HG03280 (cell line): ENCODE measurements around the gene OLAH.

ENCODE experiments used
- ATAC-seq: cut with Tn5 transposase; IDR thresholded peaks from one replicate; pipeline ENCODE4 v1.9.1; 2021; ENCODE audit warnings: mild to moderate bottlenecking, moderate library complexity; ENCODE audit not compliant: unreplicated experiment

The OLAH gene

GRCh38 chr10:15122477-15123030 is 78.8 kb downstream of the OLAH start:
- ATAC-seq = peak; percentile 93
